Measurements from ENCODE around the gene C1orf141. TPM values are rescaled to one million over a fixed set of nuclear protein-coding genes. Genes with fewer than 3 reads are reported as not detected.

The C1orf141 gene
- total RNA-seq, 3 donors from 2014 or later, result not detected

DNA sequence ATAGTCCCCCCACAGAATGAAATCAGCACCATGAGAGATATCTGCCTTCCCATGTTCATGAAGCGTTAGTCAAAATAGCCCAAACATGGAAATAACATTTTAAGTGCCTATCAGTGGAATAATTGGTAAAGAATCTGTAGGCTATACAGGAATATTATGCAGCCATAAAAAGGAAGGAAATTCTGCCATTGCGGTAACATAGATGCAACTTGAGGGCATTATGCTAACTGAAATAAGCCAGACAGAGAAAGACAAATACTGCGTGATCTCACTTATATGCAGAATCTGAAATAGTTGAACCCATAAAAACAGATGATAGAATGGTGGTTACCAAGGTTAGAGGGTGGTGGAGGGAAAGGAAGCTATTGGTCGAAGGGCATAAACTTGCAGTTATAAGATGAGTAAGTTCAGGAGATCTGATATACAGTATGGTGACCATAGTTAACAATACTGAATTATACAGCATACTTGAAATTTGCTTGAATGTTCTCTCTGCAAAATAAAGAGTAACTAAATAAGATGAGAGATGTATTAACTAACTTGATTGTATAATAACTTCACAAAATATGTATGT is 30.8 kb upstream of the C1orf141 start:
- H3K27ac ChIP-seq, result no peak overlapping the region
- no peaks in the 10 kb centered on the region for H3K36me3 ChIP-seq
- intact Hi-C loops (cut with DNase I; ENCODE audit: low total_unique reads), result no loop called here
- H3K27me3 ChIP-seq, result no peaks in the 10 kb centered on the region
- no peaks in the 10 kb centered on the region for H3K9me3 ChIP-seq
- DNase-seq (ENCODE audit: low spot score in 2 of 2), result no peak
- no peak overlapping the region for H3K4me3 ChIP-seq
- no peaks in the 10 kb centered on the region for H3K4me1 ChIP-seq
- TF ChIP-seq POLR2AphosphoS5 (IDR thresholded peaks at IDR 0.05), result no peak
- no peak for TF ChIP-seq POLR2A (IDR thresholded peaks at IDR 0.05)
- TF ChIP-seq, protein P1, sequence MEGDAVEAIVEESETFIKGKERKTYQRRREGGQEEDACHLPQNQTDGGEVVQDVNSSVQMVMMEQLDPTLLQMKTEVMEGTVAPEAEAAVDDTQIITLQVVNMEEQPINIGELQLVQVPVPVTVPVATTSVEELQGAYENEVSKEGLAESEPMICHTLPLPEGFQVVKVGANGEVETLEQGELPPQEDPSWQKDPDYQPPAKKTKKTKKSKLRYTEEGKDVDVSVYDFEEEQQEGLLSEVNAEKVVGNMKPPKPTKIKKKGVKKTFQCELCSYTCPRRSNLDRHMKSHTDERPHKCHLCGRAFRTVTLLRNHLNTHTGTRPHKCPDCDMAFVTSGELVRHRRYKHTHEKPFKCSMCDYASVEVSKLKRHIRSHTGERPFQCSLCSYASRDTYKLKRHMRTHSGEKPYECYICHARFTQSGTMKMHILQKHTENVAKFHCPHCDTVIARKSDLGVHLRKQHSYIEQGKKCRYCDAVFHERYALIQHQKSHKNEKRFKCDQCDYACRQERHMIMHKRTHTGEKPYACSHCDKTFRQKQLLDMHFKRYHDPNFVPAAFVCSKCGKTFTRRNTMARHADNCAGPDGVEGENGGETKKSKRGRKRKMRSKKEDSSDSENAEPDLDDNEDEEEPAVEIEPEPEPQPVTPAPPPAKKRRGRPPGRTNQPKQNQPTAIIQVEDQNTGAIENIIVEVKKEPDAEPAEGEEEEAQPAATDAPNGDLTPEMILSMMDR (IDR thresholded peaks at IDR 0.05), result no peak

DNA sequence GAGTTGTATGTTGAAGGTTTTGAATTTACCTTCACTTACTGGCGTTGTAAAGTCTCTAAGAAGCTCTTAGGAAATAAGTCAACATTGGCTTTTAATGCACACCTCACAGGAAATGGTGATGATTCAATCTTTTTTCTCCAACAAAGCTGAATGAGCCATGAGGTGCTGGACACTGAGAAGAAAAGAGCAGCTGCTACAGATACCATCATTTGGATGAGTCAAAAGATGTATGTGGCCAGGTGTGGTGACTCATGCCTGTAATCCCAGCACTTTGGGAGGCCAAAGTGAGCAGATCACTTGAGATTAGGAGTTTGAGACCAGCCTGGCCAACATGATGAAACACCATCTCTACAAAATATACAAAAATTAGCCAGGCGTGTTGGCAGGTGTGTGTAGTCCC is 28.2 kb upstream of the C1orf141 start:
- Histone ChIP-seq H3K36me3 (no peaks in the 10 kb centered on the region), H3K9me3 (no peaks in the 10 kb centered on the region), H3K4me3 (no peak overlapping the region), H3K4me1 (no peaks in the 10 kb centered on the region), H3K27me3 (no peaks in the 10 kb centered on the region), H3K27ac (no peak overlapping the region)
- intact Hi-C loops (cut with DNase I; ENCODE audit: low total_unique reads), result no loop called here
- no peak for DNase-seq (ENCODE audit: low spot score in 2 of 2)
- TF ChIP-seq, protein P1 (IDR thresholded peaks at IDR 0.05), result no peak
- TF ChIP-seq POLR2A (IDR thresholded peaks at IDR 0.05), result no peak

DNA sequence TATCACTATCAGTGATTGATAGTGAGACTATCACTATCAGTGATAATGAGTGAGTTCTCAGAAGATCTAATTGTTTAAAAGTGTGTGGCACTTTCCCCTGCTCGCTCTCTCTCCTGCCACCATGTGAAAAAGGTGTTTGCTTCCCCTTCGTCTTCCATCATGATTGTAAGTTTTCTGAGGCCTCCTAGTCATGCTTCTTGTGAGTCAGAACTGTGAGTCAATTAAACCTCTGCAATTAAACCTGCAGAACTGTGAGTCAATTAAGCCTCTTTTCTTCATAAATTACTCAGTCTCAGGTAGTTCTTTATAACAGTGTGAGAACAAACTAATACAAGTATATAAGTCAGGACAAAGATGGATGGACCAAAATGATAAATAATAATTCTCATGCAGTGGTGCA is 24.5 kb upstream of the C1orf141 start:
- no peaks in the 10 kb centered on the region for H3K4me1 ChIP-seq
- no peaks in the 10 kb centered on the region for H3K9me3 ChIP-seq
- no peak for DNase-seq (ENCODE audit: low spot score in 2 of 2)
- no peak overlapping the region for H3K4me3 ChIP-seq
- TF ChIP-seq POLR2A (IDR thresholded peaks at IDR 0.05) (no peak), POLR2AphosphoS5 (IDR thresholded peaks at IDR 0.05) (no peak)
- TF ChIP-seq, protein P1 (IDR thresholded peaks at IDR 0.05), result no peak
- H3K36me3 ChIP-seq, result no peaks in the 10 kb centered on the region
- intact Hi-C loops (cut with DNase I; ENCODE audit: low total_unique reads), result no loop called here
- no peaks in the 10 kb centered on the region for H3K27me3 ChIP-seq
- H3K27ac ChIP-seq, result no peak overlapping the region

DNA sequence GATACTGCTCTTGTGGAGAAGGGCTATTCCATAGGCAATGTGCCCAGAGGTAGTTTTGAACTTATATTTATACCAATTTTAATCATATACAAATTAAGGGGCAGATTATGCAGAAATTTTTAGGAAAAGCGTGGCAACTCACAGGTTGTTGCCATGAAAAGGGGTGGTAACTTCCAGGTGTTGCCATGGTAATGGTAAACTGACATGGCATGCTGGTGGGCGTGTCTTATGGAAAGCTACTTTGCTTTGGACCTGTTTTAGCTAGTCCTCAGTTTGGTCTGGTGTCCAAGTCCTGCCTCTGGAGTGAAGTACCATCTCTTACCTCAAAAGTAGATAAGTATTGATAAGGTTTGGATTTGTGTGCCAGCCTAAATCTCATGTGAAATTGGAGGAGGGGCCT is 23.6 kb upstream of the C1orf141 start:
- Histone ChIP-seq H3K4me3 (no peak overlapping the region), H3K27ac (no peak overlapping the region), H3K4me1 (no peaks in the 10 kb centered on the region), H3K36me3 (no peaks in the 10 kb centered on the region), H3K9me3 (no peaks in the 10 kb centered on the region), H3K27me3 (no peaks in the 10 kb centered on the region)
- no peak for DNase-seq (ENCODE audit: low spot score in 2 of 2)
- TF ChIP-seq POLR2AphosphoS5 (IDR thresholded peaks at IDR 0.05) (no peak), POLR2A (IDR thresholded peaks at IDR 0.05) (no peak)
- TF ChIP-seq, protein P1 (IDR thresholded peaks at IDR 0.05), result no peak
- intact Hi-C loops (cut with DNase I; ENCODE audit: low total_unique reads), result no loop called here

DNA sequence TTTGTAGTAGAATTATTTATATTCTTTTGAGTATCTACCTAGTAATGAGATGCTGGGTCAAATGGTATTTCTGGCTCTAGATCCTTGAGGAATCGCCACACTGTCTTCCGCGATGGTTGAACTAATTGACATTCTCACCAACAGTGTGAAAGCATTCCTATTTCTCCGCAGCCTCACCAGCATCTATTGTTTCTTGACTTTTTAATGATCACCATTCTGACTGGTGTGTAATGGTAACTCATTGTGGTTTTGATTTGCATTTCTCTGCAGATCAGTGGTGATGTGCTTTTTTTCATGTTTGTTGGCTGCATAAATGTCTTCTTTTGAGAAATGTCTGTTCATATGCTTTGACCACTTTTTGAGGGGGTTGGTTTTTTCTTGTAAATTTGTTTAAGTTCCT is 16.2 kb upstream of the C1orf141 start:
- H3K4me3 ChIP-seq, result no peak overlapping the region
- no peak for TF ChIP-seq POLR2A (IDR thresholded peaks at IDR 0.05)
- TF ChIP-seq, protein P1 (IDR thresholded peaks at IDR 0.05), result no peak
- no peaks in the 10 kb centered on the region for H3K36me3 ChIP-seq
- no peak for DNase-seq (ENCODE audit: low spot score in 2 of 2)
- no peaks in the 10 kb centered on the region for H3K9me3 ChIP-seq
- H3K4me1 ChIP-seq, result peaks cover 0 to 5% of the 10 kb centered on the region in 2 donors
- H3K27ac ChIP-seq, result no peak overlapping the region
- intact Hi-C loops (cut with DNase I; ENCODE audit: low total_unique reads), result no loop called here
- H3K27me3 ChIP-seq, result no peaks in the 10 kb centered on the region
